ENCODE results near the gene CUTC. TPM values are rescaled to one million over a fixed set of nuclear protein-coding genes. Genes with fewer than 3 reads are reported as not detected.

The CUTC gene
- total RNA-seq, 1 experiment from 2014 or later: 22.9 TPM

GRCh38 chr10:99781734-99782429, 49.8 kb downstream of the CUTC start:
- DNase-seq: no peak
- no peaks in the 10 kb centered on the region; the same call in 1 of the 2 replicates for H3K4me1 ChIP-seq (ENCODE audit: low read length)
- no peak overlapping the region for H2AFZ ChIP-seq (ENCODE audit: low read length)
- no peaks in the 10 kb centered on the region for H3K9me3 ChIP-seq (ENCODE audit: low read length)
- no peaks in the 10 kb centered on the region for H3K79me2 ChIP-seq (ENCODE audit: low read length)
- no peaks in the 10 kb centered on the region for H3K27me3 ChIP-seq (ENCODE audit: low read length)
- no peak overlapping the region for H3K9ac ChIP-seq (ENCODE audit: low read length)
- H3K27ac ChIP-seq (ENCODE audit: low read length): no peak overlapping the region
- H4K20me1 ChIP-seq (ENCODE audit: insufficient read depth, low read depth, low read length): no peaks in the 10 kb centered on the region
- no peaks in the 10 kb centered on the region for H3K36me3 ChIP-seq (ENCODE audit: insufficient read depth, low read length)
- no peak overlapping the region for H3K4me2 ChIP-seq (ENCODE audit: low read depth, low read length, poor library complexity, severe bottlenecking)
- no peaks in the 10 kb centered on the region for H3K9me2 ChIP-seq (replicated peaks; ENCODE audit: insufficient read depth, low read length)
- no peak overlapping the region for H3K4me3 ChIP-seq (ENCODE audit: low read length)

GRCh38 chr10:99782447-99783286, 50.6 kb downstream of the CUTC start, which contains the start of gene ABCC2:
ABCC2 (plus strand) TSS chr10:99782640; CDS start chr10:99782845, 205 bp downstream.
- H3K79me2 ChIP-seq (ENCODE audit: low read length): no peaks in the 10 kb centered on the region
- H3K27me3 ChIP-seq (ENCODE audit: low read length): no peaks in the 10 kb centered on the region
- no peaks in the 10 kb centered on the region for H3K9me2 ChIP-seq (replicated peaks; ENCODE audit: insufficient read depth, low read length)
- H3K9me3 ChIP-seq (ENCODE audit: low read length): no peaks in the 10 kb centered on the region
- no peak within 1 kb of the TSS for H3K4me2 ChIP-seq (ENCODE audit: low read depth, low read length, poor library complexity, severe bottlenecking)
- DNase-seq: no peak
- H3K9ac ChIP-seq (ENCODE audit: low read length): no peak within 1 kb of the TSS
- H3K4me1 ChIP-seq (ENCODE audit: low read length): no peaks in the 10 kb centered on the region; the same call in 1 of the 2 replicates
- H4K20me1 ChIP-seq (ENCODE audit: insufficient read depth, low read depth, low read length): no peaks in the 10 kb centered on the region
- H3K27ac ChIP-seq (ENCODE audit: low read length): no peak within 1 kb of the TSS
- no peaks in the 10 kb centered on the region for H3K36me3 ChIP-seq (ENCODE audit: insufficient read depth, low read length)
- H2AFZ ChIP-seq (ENCODE audit: low read length): no peak within 1 kb of the TSS
- no peak within 1 kb of the TSS for H3K4me3 ChIP-seq (ENCODE audit: low read length)

- H3K4me1 ChIP-seq (ENCODE audit: low read length): no peaks in the 10 kb centered on the region
- H4K20me1 ChIP-seq (ENCODE audit: insufficient read depth, low read depth, low read length): no peaks in the 10 kb centered on the region
- H3K27ac ChIP-seq (ENCODE audit: low read length): no peak overlapping the region
- H2AFZ ChIP-seq (ENCODE audit: low read length): no peak overlapping the region
- H3K9ac ChIP-seq (ENCODE audit: low read length): no peak overlapping the region
- H3K4me2 ChIP-seq (ENCODE audit: low read depth, low read length, poor library complexity, severe bottlenecking): no peak overlapping the region
- H3K9me2 ChIP-seq (replicated peaks; ENCODE audit: insufficient read depth, low read length): no peaks in the 10 kb centered on the region
- no peaks in the 10 kb centered on the region for H3K36me3 ChIP-seq (ENCODE audit: insufficient read depth, low read length)
- H3K27me3 ChIP-seq (ENCODE audit: low read length): no peaks in the 10 kb centered on the region
- H3K9me3 ChIP-seq (ENCODE audit: low read length): no peaks in the 10 kb centered on the region
- no peak overlapping the region for H3K4me3 ChIP-seq (ENCODE audit: low read length)
- no peaks in the 10 kb centered on the region for H3K79me2 ChIP-seq (ENCODE audit: low read length)
- no peak for DNase-seq
These were observed 52.1 kb downstream of the CUTC start for GRCh38 chr10:99784016-99784726.

GRCh38 chr10:99784727-99785441, 52.9 kb downstream of the CUTC start:
- Histone ChIP-seq H4K20me1 (ENCODE audit: insufficient read depth, low read depth, low read length) (no peaks in the 10 kb centered on the region), H2AFZ (ENCODE audit: low read length) (no peak overlapping the region), H3K9ac (ENCODE audit: low read length) (no peak overlapping the region), H3K4me3 (ENCODE audit: low read length) (no peak overlapping the region), H3K9me2 (replicated peaks; ENCODE audit: insufficient read depth, low read length) (no peaks in the 10 kb centered on the region), H3K27ac (ENCODE audit: low read length) (no peak overlapping the region), H3K4me1 (ENCODE audit: low read length) (no peaks in the 10 kb centered on the region), H3K36me3 (ENCODE audit: insufficient read depth, low read length) (no peaks in the 10 kb centered on the region), H3K4me2 (ENCODE audit: low read depth, low read length, poor library complexity, severe bottlenecking) (no peak overlapping the region), H3K9me3 (ENCODE audit: low read length) (no peaks in the 10 kb centered on the region), H3K79me2 (ENCODE audit: low read length) (no peaks in the 10 kb centered on the region), H3K27me3 (ENCODE audit: low read length) (no peaks in the 10 kb centered on the region)
- no peak for DNase-seq

DNA sequence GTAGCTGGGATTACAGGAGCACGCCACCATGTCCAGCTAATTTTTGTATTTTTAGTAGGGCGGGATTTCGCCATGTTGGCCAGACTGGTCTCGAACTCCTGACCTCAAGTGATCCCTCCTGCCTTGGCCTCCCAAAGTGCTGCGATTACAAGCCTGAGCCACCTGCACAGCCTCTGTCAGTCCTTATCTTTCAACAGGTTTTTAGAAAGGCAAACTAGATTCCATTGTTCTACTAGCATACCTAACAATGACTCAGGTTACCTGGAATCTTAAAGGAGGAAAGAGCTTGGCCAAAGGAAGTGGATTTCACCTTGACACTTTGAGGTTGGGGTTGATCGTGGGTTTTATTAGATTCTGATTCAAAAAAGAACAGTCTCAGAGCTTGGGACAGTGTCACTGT, 53.6 kb downstream of the CUTC start:
- Histone ChIP-seq H3K4me1 (ENCODE audit: low read length) (no peaks in the 10 kb centered on the region), H3K9me2 (replicated peaks; ENCODE audit: insufficient read depth, low read length) (no peaks in the 10 kb centered on the region), H3K27ac (ENCODE audit: low read length) (no peak overlapping the region), H2AFZ (ENCODE audit: low read length) (no peak overlapping the region), H3K4me2 (ENCODE audit: low read depth, low read length, poor library complexity, severe bottlenecking) (no peak overlapping the region), H4K20me1 (ENCODE audit: insufficient read depth, low read depth, low read length) (no peaks in the 10 kb centered on the region), H3K4me3 (ENCODE audit: low read length) (no peak overlapping the region), H3K79me2 (ENCODE audit: low read length) (no peaks in the 10 kb centered on the region), H3K9me3 (ENCODE audit: low read length) (no peaks in the 10 kb centered on the region), H3K9ac (ENCODE audit: low read length) (no peak overlapping the region), H3K27me3 (ENCODE audit: low read length) (no peaks in the 10 kb centered on the region), H3K36me3 (ENCODE audit: insufficient read depth, low read length) (no peaks in the 10 kb centered on the region)
- no peak for DNase-seq

DNA sequence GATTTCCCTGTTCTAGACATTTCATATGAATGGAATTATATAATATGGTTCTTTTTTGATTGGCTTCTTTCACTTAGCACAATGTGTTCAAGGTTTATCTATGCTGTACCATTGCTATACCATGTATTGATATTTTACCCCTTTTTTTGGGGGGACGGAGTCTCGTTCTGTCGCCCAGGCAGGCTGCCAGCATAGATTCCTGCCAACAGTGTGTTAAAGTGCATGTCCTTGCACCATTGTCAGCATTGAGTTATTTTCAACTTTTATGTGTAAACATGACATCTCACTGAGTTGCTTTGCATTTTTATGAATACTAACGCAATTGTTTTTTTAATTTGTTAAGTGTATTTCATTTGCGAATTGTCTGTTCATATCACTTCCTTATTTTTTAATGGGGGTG, 55.3 kb downstream of the CUTC start:
- Histone ChIP-seq H3K9me2 (replicated peaks; ENCODE audit: insufficient read depth, low read length) (no peaks in the 10 kb centered on the region), H3K4me2 (ENCODE audit: low read depth, low read length, poor library complexity, severe bottlenecking) (no peak overlapping the region), H3K27ac (ENCODE audit: low read length) (no peak overlapping the region), H3K9me3 (ENCODE audit: low read length) (no peaks in the 10 kb centered on the region), H3K79me2 (ENCODE audit: low read length) (no peaks in the 10 kb centered on the region), H3K27me3 (ENCODE audit: low read length) (no peaks in the 10 kb centered on the region), H4K20me1 (ENCODE audit: insufficient read depth, low read depth, low read length) (no peaks in the 10 kb centered on the region), H3K9ac (ENCODE audit: low read length) (no peak overlapping the region), H3K4me1 (ENCODE audit: low read length) (no peaks in the 10 kb centered on the region), H3K4me3 (ENCODE audit: low read length) (no peak overlapping the region), H2AFZ (ENCODE audit: low read length) (no peak overlapping the region), H3K36me3 (ENCODE audit: insufficient read depth, low read length) (no peaks in the 10 kb centered on the region)
- DNase-seq: no peak

DNA sequence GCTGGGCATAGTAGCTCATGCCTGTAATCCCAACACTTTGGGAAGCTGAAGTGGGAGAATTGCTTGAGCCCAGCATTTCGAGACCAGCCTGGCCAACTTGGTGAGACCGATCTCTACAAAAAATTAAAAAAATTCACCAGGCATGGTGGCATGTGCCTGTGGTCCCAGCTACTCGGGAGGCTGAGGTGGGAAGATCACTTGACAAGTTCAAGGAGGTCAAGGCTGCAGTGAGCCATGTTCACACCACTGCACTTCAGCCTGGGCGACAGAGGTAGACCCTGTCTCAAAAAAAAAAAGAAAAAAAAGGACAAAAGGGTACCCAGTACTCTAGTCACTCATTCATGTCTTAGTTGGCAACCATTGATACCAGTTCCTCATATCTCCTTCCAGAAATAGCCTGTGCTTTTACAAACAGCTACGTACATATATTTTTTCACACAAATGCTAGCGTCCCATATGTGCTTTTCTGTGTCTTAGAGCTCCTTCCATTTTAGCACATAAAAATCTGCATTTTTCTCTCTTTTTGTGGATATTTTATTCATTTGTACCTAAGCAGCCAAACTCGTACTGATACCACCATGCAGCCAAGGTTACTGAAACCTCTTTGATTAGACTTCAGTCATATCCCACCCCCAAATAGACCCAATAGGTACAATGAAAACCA, 55.9 kb downstream of the CUTC start:
- Histone ChIP-seq H3K9ac (ENCODE audit: low read length) (no peak overlapping the region), H4K20me1 (ENCODE audit: insufficient read depth, low read depth, low read length) (no peaks in the 10 kb centered on the region), H3K4me3 (ENCODE audit: low read length) (no peak overlapping the region), H3K36me3 (ENCODE audit: insufficient read depth, low read length) (no peaks in the 10 kb centered on the region), H3K79me2 (ENCODE audit: low read length) (no peaks in the 10 kb centered on the region), H3K9me3 (ENCODE audit: low read length) (no peaks in the 10 kb centered on the region), H3K4me1 (ENCODE audit: low read length) (no peaks in the 10 kb centered on the region), H3K27ac (ENCODE audit: low read length) (no peak overlapping the region), H3K27me3 (ENCODE audit: low read length) (no peaks in the 10 kb centered on the region), H2AFZ (ENCODE audit: low read length) (no peak overlapping the region), H3K4me2 (ENCODE audit: low read depth, low read length, poor library complexity, severe bottlenecking) (no peak overlapping the region), H3K9me2 (replicated peaks; ENCODE audit: insufficient read depth, low read length) (no peaks in the 10 kb centered on the region)
- no peak for DNase-seq
